Endometrial microvascular endothelial cells (primary cell): ENCODE results near the gene CD101. TPM values are rescaled to one million over a fixed set of nuclear protein-coding genes. Genes with fewer than 3 reads are reported as not detected.

Experiments used
- in situ Hi-C: cut with HindIII; loops from 2 replicates; pipeline ENCODE4 v1.10.0; 2017; ENCODE audit warnings: low sequenced_read_pairs, low pct_unique_long_range_greater_than_20kb; ENCODE audit errors: inconsistent ontology term
- total RNA-seq: library from RNA; depleted of rRNA; stranded (reverse); fragments of >200 nt; gene quantifications from one replicate; pipeline ENCODE4 v1.2.3, GENCODE V29; 2015; ENCODE audit errors: inconsistent ontology term

The CD101 gene
- total RNA-seq, 1 donor from 2014 or later: not detected

GRCh38 chr1:117010310-117010969, 8.9 kb downstream of the CD101 start:
- in situ Hi-C loops: no loop called here

- in situ Hi-C loops: no loop called here
Observed at GRCh38 chr1:117011334-117011733, 9.8 kb downstream of the CD101 start.

GRCh38 chr1:117013309-117013858, 11.8 kb downstream of the CD101 start:
- in situ Hi-C loops: no loop called here

GRCh38 chr1:117014209-117014608, 12.6 kb downstream of the CD101 start:
- in situ Hi-C loops: no loop called here

- in situ Hi-C loops: no loop called here
Observed at GRCh38 chr1:117015724-117016123, 14.2 kb downstream of the CD101 start.

- in situ Hi-C loops: no loop called here
Observed at GRCh38 chr1:117017062-117017461, 15.5 kb downstream of the CD101 start.

GRCh38 chr1:117017648-117018047, 16.1 kb downstream of the CD101 start:
- in situ Hi-C loops: no loop called here

- in situ Hi-C loops: no loop called here
Observed at GRCh38 chr1:117020526-117021156, 19.1 kb downstream of the CD101 start.

- in situ Hi-C loops: no loop called here
Observed at GRCh38 chr1:117022114-117022513, 20.6 kb downstream of the CD101 start.

GRCh38 chr1:117025568-117025967, 24.0 kb downstream of the CD101 start:
- in situ Hi-C loops: no loop called here

GRCh38 chr1:117026361-117026760, 24.8 kb downstream of the CD101 start:
- in situ Hi-C loops: no loop called here

GRCh38 chr1:117029685-117030084, 28.1 kb downstream of the CD101 start:
- in situ Hi-C loops: no loop called here

GRCh38 chr1:117030271-117030877, 28.8 kb downstream of the CD101 start:
- in situ Hi-C loops: no loop called here

GRCh38 chr1:117032266-117032665, 30.7 kb downstream of the CD101 start:
- in situ Hi-C loops: no loop called here

- in situ Hi-C loops: no loop called here
Observed at GRCh38 chr1:117032681-117033539, 31.4 kb downstream of the CD101 start.

GRCh38 chr1:117033772-117034171, 32.2 kb downstream of the CD101 start:
- in situ Hi-C loops: no loop called here

- in situ Hi-C loops: no loop called here
Observed at GRCh38 chr1:117034791-117035290, 33.3 kb downstream of the CD101 start.

- in situ Hi-C loops: no loop called here
Observed at GRCh38 chr1:117036018-117036461, 34.5 kb downstream of the CD101 start.

GRCh38 chr1:117037802-117038201, 36.2 kb downstream of the CD101 start:
- in situ Hi-C loops: no loop called here
